ENCODE data around the gene GRM2. TPM values are rescaled to one million over a fixed set of nuclear protein-coding genes. Genes with fewer than 3 reads are reported as not detected.
"Not testable (repeated sequence)": the region's sequence is repeated elsewhere in the genome, so short reads cannot be mapped to it uniquely, and the experiment has no call there.

Gene GRM2
- total and polyA plus RNA-seq, 2 donors (not counting 1 experiment from before 2014, with no cell fraction given): under 0.01 to 0.06 TPM

- DNase-seq (ENCODE audit: low read depth in 2 of 2): no peak
- Histone ChIP-seq H3K36me3 (ENCODE audit: control insufficient read depth, insufficient read depth, low read length) (no peaks in the 10 kb centered on the region), H4K20me1 (ENCODE audit: control insufficient read depth, extremely low read depth, insufficient read depth, low read length) (no peaks in the 10 kb centered on the region), H2AFZ (ENCODE audit: low read length) (no peak overlapping the region), H3K9ac (ENCODE audit: insufficient read depth, low read length) (no peak overlapping the region), H3K9me3 (ENCODE audit: control insufficient read depth, insufficient read depth, low read depth, low read length) (no peaks in the 10 kb centered on the region), H3K4me3 (replicated peaks in 1 of 4; ENCODE audit: control extremely low read depth in 1 of 4, insufficient read depth in 1 of 4, low read depth in 3 of 4, low read length in 4 of 4) (no peak overlapping the region), H3K79me2 (ENCODE audit: control insufficient read depth, insufficient read depth, low read length) (no peaks in the 10 kb centered on the region), H3K27me3 (ENCODE audit: control insufficient read depth, insufficient read depth, low read length) (no peaks in the 10 kb centered on the region), H3K4me2 (ENCODE audit: extremely low read depth, insufficient read depth, low read length) (no peak overlapping the region), H3K4me1 (ENCODE audit: control insufficient read depth, extremely low read depth, insufficient read depth, low read length) (no peaks in the 10 kb centered on the region), H3K27ac (ENCODE audit: insufficient read depth, low read length) (no peak overlapping the region)
- TF ChIP-seq EZH2 (IDR thresholded peaks at IDR 0.05; ENCODE audit: low read length, missing control alignments) (no peak), CTCF (conservative IDR thresholded peaks at IDR 0.05 in 1 of 2, IDR thresholded peaks at IDR 0.05 in 1 of 2; ENCODE audit: low read depth in 1 of 2, low read length in 2 of 2) (no peak)
These were observed 44.4 kb downstream of the GRM2 start for GRCh38 chr3:51751287-51751686.

- not testable (repeated sequence) for H3K79me2 ChIP-seq (ENCODE audit: control insufficient read depth, insufficient read depth, low read length); H3K9me3 ChIP-seq (ENCODE audit: control insufficient read depth, insufficient read depth, low read depth, low read length); H3K36me3 ChIP-seq (ENCODE audit: control insufficient read depth, insufficient read depth, low read length); H3K9ac ChIP-seq (ENCODE audit: insufficient read depth, low read length); DNase-seq (ENCODE audit: low read depth in 2 of 2); H3K27ac ChIP-seq (ENCODE audit: insufficient read depth, low read length); H3K4me3 ChIP-seq (replicated peaks in 1 of 4; ENCODE audit: control extremely low read depth in 1 of 4, insufficient read depth in 1 of 4, low read depth in 3 of 4, low read length in 4 of 4); H2AFZ ChIP-seq (ENCODE audit: low read length); H4K20me1 ChIP-seq (ENCODE audit: control insufficient read depth, extremely low read depth, insufficient read depth, low read length); H3K27me3 ChIP-seq (ENCODE audit: control insufficient read depth, insufficient read depth, low read length); H3K4me2 ChIP-seq (ENCODE audit: extremely low read depth, insufficient read depth, low read length); H3K4me1 ChIP-seq (ENCODE audit: control insufficient read depth, extremely low read depth, insufficient read depth, low read length)
These were observed 47.2 kb downstream of the GRM2 start for GRCh38 chr3:51753763-51754750.

- no peak overlapping the region for H3K4me3 ChIP-seq (replicated peaks in 1 of 4; ENCODE audit: control extremely low read depth in 1 of 4, insufficient read depth in 1 of 4, low read depth in 3 of 4, low read length in 4 of 4)
- DNase-seq (ENCODE audit: low read depth in 2 of 2): no peak
- H3K36me3 ChIP-seq (ENCODE audit: control insufficient read depth, insufficient read depth, low read length): no peaks in the 10 kb centered on the region
- H3K4me1 ChIP-seq (ENCODE audit: control insufficient read depth, extremely low read depth, insufficient read depth, low read length): no peaks in the 10 kb centered on the region
- no peak for TF ChIP-seq CTCF (conservative IDR thresholded peaks at IDR 0.05 in 1 of 2, IDR thresholded peaks at IDR 0.05 in 1 of 2; ENCODE audit: low read depth in 1 of 2, low read length in 2 of 2)
- no peak for TF ChIP-seq EZH2 (IDR thresholded peaks at IDR 0.05; ENCODE audit: low read length, missing control alignments)
- H2AFZ ChIP-seq (ENCODE audit: low read length): no peak overlapping the region
- H3K27ac ChIP-seq (ENCODE audit: insufficient read depth, low read length): no peak overlapping the region
- H3K9ac ChIP-seq (ENCODE audit: insufficient read depth, low read length): no peak overlapping the region
- H3K27me3 ChIP-seq (ENCODE audit: control insufficient read depth, insufficient read depth, low read length): no peaks in the 10 kb centered on the region
- H4K20me1 ChIP-seq (ENCODE audit: control insufficient read depth, extremely low read depth, insufficient read depth, low read length): no peaks in the 10 kb centered on the region
- no peaks in the 10 kb centered on the region for H3K9me3 ChIP-seq (ENCODE audit: control insufficient read depth, insufficient read depth, low read depth, low read length)
- no peak overlapping the region for H3K4me2 ChIP-seq (ENCODE audit: extremely low read depth, insufficient read depth, low read length)
- no peaks in the 10 kb centered on the region for H3K79me2 ChIP-seq (ENCODE audit: control insufficient read depth, insufficient read depth, low read length)
These were observed 52.3 kb downstream of the GRM2 start for GRCh38 chr3:51759203-51759602.

Other genes starting within 250 kb of the GRM2 start
- gene DCAF1, start 207.1 kb upstream of the GRM2 start, total RNA-seq: 12.8 and 14.4 TPM in 2 replicates
- 8.7 and 10.4 TPM in 2 replicates for gene DCAF1, start 207.1 kb upstream of the GRM2 start, polyA plus RNA-seq
- gene RAD54L2, start 168.3 kb upstream of the GRM2 start, total RNA-seq: 12.3 and 17.2 TPM in 2 replicates
- gene RAD54L2, start 168.3 kb upstream of the GRM2 start, polyA plus RNA-seq: 5.5 and 7.6 TPM in 2 replicates
- gene TEX264, start 35.8 kb upstream of the GRM2 start, total RNA-seq: 51.0 and 54.4 TPM in 2 replicates
- gene TEX264, start 35.8 kb upstream of the GRM2 start, polyA plus RNA-seq: 34.3 and 44.1 TPM in 2 replicates
- gene IQCF6, start 72.2 kb downstream of the GRM2 start, total RNA-seq: not detected in 2 replicates
- not detected in 2 replicates for gene IQCF6, start 72.2 kb downstream of the GRM2 start, polyA plus RNA-seq
- not detected in 2 replicates for gene IQCF2, start 154.5 kb downstream of the GRM2 start, total RNA-seq
- gene IQCF2, start 154.5 kb downstream of the GRM2 start, polyA plus RNA-seq: not detected in 2 replicates
- gene IQCF5, start 168.5 kb downstream of the GRM2 start, total RNA-seq: not detected in 2 replicates
- gene IQCF5, start 168.5 kb downstream of the GRM2 start, polyA plus RNA-seq: not detected in 2 replicates
- gene IQCF1, start 196.3 kb downstream of the GRM2 start, total RNA-seq: not detected in 2 replicates
- not detected in 2 replicates for gene IQCF1, start 196.3 kb downstream of the GRM2 start, polyA plus RNA-seq
- 19.7 and 29.5 TPM in 2 replicates for gene RRP9, start 234.8 kb downstream of the GRM2 start, total RNA-seq
- 10.6 and 20.5 TPM in 2 replicates for gene RRP9, start 234.8 kb downstream of the GRM2 start, polyA plus RNA-seq
- gene PARP3, start 235.3 kb downstream of the GRM2 start, total RNA-seq: 19.3 and 44.1 TPM in 2 replicates
- gene PARP3, start 235.3 kb downstream of the GRM2 start, polyA plus RNA-seq: 13.3 and 22.8 TPM in 2 replicates
- gene GPR62, start 248.3 kb downstream of the GRM2 start, total RNA-seq: under 0.01 TPM in 2 replicates
- gene GPR62, start 248.3 kb downstream of the GRM2 start, polyA plus RNA-seq: 0.02 TPM in 1 of 2 replicates, not detected in the other

Measured in fibroblast of lung (primary cell).